WTC11 (cell line): ENCODE data around the gene SLC23A2. TPM values are rescaled to one million over a fixed set of nuclear protein-coding genes. Genes with fewer than 3 reads are reported as not detected.
A peak's percentile ranks its signal among the peaks of the same experiment; 100 is the strongest.

Source experiments
- ATAC-seq: fragments of 200-7000 bp; cut with Tn5 transposase; 2 replicates; pipeline ENCODE4 v1.10.0; 2021; ENCODE audit warnings: mild to moderate bottlenecking, moderate library complexity
- CTCF ChIA-PET: fragments of 300-600 bp; sonication (Branson Sonifier 250); formaldehyde crosslinking; loops from one replicate; lab custom pipeline; 2021; ENCODE audit warnings: antibody characterized with exemption; lab: Charles Lee
- POLR2A ChIA-PET: fragments of 350-600 bp; sonication (Branson Sonifier 250); formaldehyde crosslinking; loops from one replicate; lab custom pipeline; 2021; ENCODE audit warnings: antibody characterized with exemption; lab: Charles Lee
- DNase-seq: peaks from one replicate; pipeline ENCODE4 v3.0.0; 2021; ENCODE audit warnings: low spot score
- H3K27ac Mint-ChIP-seq: 2 replicates; pipeline ENCODE4 v1.8.0; 2021; ENCODE audit warnings: mixed read lengths
- H3K27me3 Mint-ChIP-seq: 2 replicates; pipeline ENCODE4 v1.8.0; 2021; ENCODE audit warnings: low read depth, mild to moderate bottlenecking, moderate library complexity, mixed read lengths
- H3K36me3 Mint-ChIP-seq: 2 replicates; pipeline ENCODE4 v1.8.0; 2021; ENCODE audit warnings: mixed read lengths
- H3K4me1 Mint-ChIP-seq: 2 replicates; pipeline ENCODE4 v1.8.0; 2022; ENCODE audit warnings: mixed read lengths
- H3K4me3 Mint-ChIP-seq: 2 replicates; pipeline ENCODE4 v1.8.0; 2021; ENCODE audit warnings: mild to moderate bottlenecking, moderate library complexity, mixed read lengths
- H3K9me3 Mint-ChIP-seq: 2 replicates; pipeline ENCODE4 v1.8.0; 2021; ENCODE audit warnings: mixed read lengths
- AFF4 ChIP-seq: sonication (generic); formaldehyde crosslinking; IDR thresholded peaks from 2 replicates; pipeline ENCODE4 v1.8.1; 2023; ENCODE audit warnings: mild to moderate bottlenecking, missing genetic modification reagents, borderline replicate concordance
- ATF1 ChIP-seq: sonication (generic); formaldehyde crosslinking; IDR thresholded peaks from 2 replicates; pipeline ENCODE4 v1.8.1; 2023; ENCODE audit warnings: mild to moderate bottlenecking, moderate library complexity, missing genetic modification reagents
- ATF2 ChIP-seq: sonication (generic); formaldehyde crosslinking; IDR thresholded peaks from 2 replicates; pipeline ENCODE4 v1.8.1; 2022; ENCODE audit warnings: low read depth, missing genetic modification reagents, borderline replicate concordance
- FOXJ3 ChIP-seq: sonication (generic); formaldehyde crosslinking; IDR thresholded peaks from 2 replicates; pipeline ENCODE4 v1.9.0; 2021; ENCODE audit warnings: missing genetic modification reagents, mild to moderate bottlenecking, borderline replicate concordance
- FOXK1 ChIP-seq: sonication (generic); formaldehyde crosslinking; IDR thresholded peaks from 2 replicates; pipeline ENCODE4 v1.8.0; 2022; ENCODE audit warnings: mild to moderate bottlenecking, moderate library complexity, missing genetic modification reagents
- FOXP4 ChIP-seq: sonication (generic); formaldehyde crosslinking; IDR thresholded peaks from 2 replicates; pipeline ENCODE4 v1.8.0; 2022; ENCODE audit warnings: mild to moderate bottlenecking, missing genetic modification reagents
- GABPB1 ChIP-seq: sonication (generic); formaldehyde crosslinking; IDR thresholded peaks from 2 replicates; pipeline ENCODE4 v1.8.1; 2023; ENCODE audit warnings: mild to moderate bottlenecking, missing genetic modification reagents
- GTF2I ChIP-seq: fragments of 250-450 bp; sonication (Bioruptor Pico); conservative IDR thresholded peaks from 2 replicates; pipeline ENCODE4 v1.4.0; 2021; ENCODE audit warnings: mild to moderate bottlenecking
- NFATC4 ChIP-seq: fragments of 250-450 bp; sonication (Bioruptor Pico); IDR thresholded peaks from 2 replicates; pipeline ENCODE4 v1.9.0; 2021; ENCODE audit warnings: mild to moderate bottlenecking
- NFE2L1 ChIP-seq: sonication (generic); formaldehyde crosslinking; IDR thresholded peaks from 2 replicates; pipeline ENCODE4 v1.8.1; 2023; ENCODE audit warnings: missing genetic modification reagents
- NFYB ChIP-seq: sonication (generic); formaldehyde crosslinking; conservative IDR thresholded peaks from 2 replicates; pipeline ENCODE4 v1.8.0; 2022; ENCODE audit warnings: low read depth, missing genetic modification reagents
- NR3C1 ChIP-seq: sonication (generic); formaldehyde crosslinking; conservative IDR thresholded peaks from 2 replicates; pipeline ENCODE4 v1.8.1; 2023; ENCODE audit warnings: low read depth, mild to moderate bottlenecking, missing genetic modification reagents
- SP1 ChIP-seq: sonication (generic); formaldehyde crosslinking; conservative IDR thresholded peaks from 2 replicates; pipeline ENCODE4 v1.8.1; 2022; ENCODE audit warnings: missing genetic modification reagents
- TP53 ChIP-seq: sonication (generic); formaldehyde crosslinking; IDR thresholded peaks from 2 replicates; pipeline ENCODE4 v1.8.1; 2023; ENCODE audit warnings: mild to moderate bottlenecking, missing genetic modification reagents
- ZBTB21 ChIP-seq: sonication (generic); formaldehyde crosslinking; IDR thresholded peaks from 2 replicates; pipeline ENCODE4 v1.8.1; 2023; ENCODE audit warnings: mild to moderate bottlenecking, missing genetic modification reagents, borderline replicate concordance
- ZNF121 ChIP-seq: sonication (generic); formaldehyde crosslinking; IDR thresholded peaks from 2 replicates; pipeline ENCODE4 v1.8.0; 2023; ENCODE audit warnings: missing genetic modification reagents
- ZNF263 ChIP-seq: sonication (generic); formaldehyde crosslinking; IDR thresholded peaks from 2 replicates; pipeline ENCODE4 v1.8.1; 2022; ENCODE audit warnings: low read depth, mild to moderate bottlenecking, moderate library complexity, missing genetic modification reagents
- ZNF396 ChIP-seq: fragments of 250-450 bp; sonication (Bioruptor Pico); IDR thresholded peaks from 2 replicates; pipeline ENCODE4 v1.8.0; 2021; ENCODE audit warnings: mild to moderate bottlenecking, moderate library complexity, borderline replicate concordance
- total RNA-seq: library from RNA; stranded (reverse); gene quantifications from 3 replicates; pipeline ENCODE4 v1.2.3, GENCODE V29; 2021
- TF ChIP-seq, protein P1 (sequence below): sonication (generic); formaldehyde crosslinking; IDR thresholded peaks from 2 replicates; pipeline ENCODE4 v1.8.1; 2022; ENCODE audit warnings: missing genetic modification reagents, borderline replicate concordance
- TF ChIP-seq, protein P2 (sequence below): sonication (generic); formaldehyde crosslinking; IDR thresholded peaks from 2 replicates; pipeline ENCODE4 v1.8.1; 2023; ENCODE audit warnings: mild to moderate bottlenecking, moderate library complexity, missing genetic modification reagents
- TF ChIP-seq, protein P3 (sequence below): sonication (generic); formaldehyde crosslinking; IDR thresholded peaks from 2 replicates; pipeline ENCODE4 v1.8.0; 2022; ENCODE audit warnings: mild to moderate bottlenecking, missing genetic modification reagents

The SLC23A2 gene
- total RNA-seq, 1 experiment from 2014 or later, result 14.5 TPM

- H3K4me3 Mint-ChIP-seq, result no peak overlapping the region
- ChIA-PET POLR2A (no interaction called here), CTCF (interaction anchor here (1.0 kb wide), 1 partner anchor 11 kb away, joined by 4 read pairs; no protein-coding TSS in a partner anchor)
- no peaks in the 10 kb centered on the region for H3K9me3 Mint-ChIP-seq
- ATAC-seq (no peak), DNase-seq (no peak)
- H3K36me3 Mint-ChIP-seq, result no peaks in the 10 kb centered on the region
- peaks cover 35% of the 10 kb centered on the region for H3K4me1 Mint-ChIP-seq
- TF ChIP-seq, protein P1, sequence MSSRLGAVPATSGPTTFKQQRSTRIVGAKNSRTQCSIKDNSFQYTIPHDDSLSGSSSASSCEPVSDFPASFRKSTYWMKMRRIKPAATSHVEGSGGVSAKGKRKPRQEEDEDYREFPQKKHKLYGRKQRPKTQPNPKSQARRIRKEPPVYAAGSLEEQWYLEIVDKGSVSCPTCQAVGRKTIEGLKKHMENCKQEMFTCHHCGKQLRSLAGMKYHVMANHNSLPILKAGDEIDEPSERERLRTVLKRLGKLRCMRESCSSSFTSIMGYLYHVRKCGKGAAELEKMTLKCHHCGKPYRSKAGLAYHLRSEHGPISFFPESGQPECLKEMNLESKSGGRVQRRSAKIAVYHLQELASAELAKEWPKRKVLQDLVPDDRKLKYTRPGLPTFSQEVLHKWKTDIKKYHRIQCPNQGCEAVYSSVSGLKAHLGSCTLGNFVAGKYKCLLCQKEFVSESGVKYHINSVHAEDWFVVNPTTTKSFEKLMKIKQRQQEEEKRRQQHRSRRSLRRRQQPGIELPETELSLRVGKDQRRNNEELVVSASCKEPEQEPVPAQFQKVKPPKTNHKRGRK (CRISPR knock-in tag), result no peak
- TF ChIP-seq FOXJ3, result no peak
- TF ChIP-seq SP1 (CRISPR knock-in tag), result no peak
- no peak for TF ChIP-seq NR3C1 (CRISPR knock-in tag)
- no peak for TF ChIP-seq NFE2L1
- no peak for TF ChIP-seq ZNF263 (CRISPR knock-in tag)
- TF ChIP-seq GABPB1, result no peak
- no peak for TF ChIP-seq NFYB (CRISPR knock-in tag)
- no peak for TF ChIP-seq ZBTB21 (CRISPR knock-in tag)
- no peak for TF ChIP-seq NFATC4 (CRISPR knock-in tag)
- no peak for TF ChIP-seq ATF2 (CRISPR knock-in tag)
- TF ChIP-seq FOXP4 (CRISPR knock-in tag), result no peak
- TF ChIP-seq FOXK1 (CRISPR knock-in tag), result no peak
- no peak for TF ChIP-seq ZNF121 (CRISPR knock-in tag)
- H3K27ac Mint-ChIP-seq, result no peak overlapping the region
- no peaks in the 10 kb centered on the region for H3K27me3 Mint-ChIP-seq
Measured at GRCh38 chr20:4944518-4945313, 56.6 kb downstream of the SLC23A2 start.

DNA sequence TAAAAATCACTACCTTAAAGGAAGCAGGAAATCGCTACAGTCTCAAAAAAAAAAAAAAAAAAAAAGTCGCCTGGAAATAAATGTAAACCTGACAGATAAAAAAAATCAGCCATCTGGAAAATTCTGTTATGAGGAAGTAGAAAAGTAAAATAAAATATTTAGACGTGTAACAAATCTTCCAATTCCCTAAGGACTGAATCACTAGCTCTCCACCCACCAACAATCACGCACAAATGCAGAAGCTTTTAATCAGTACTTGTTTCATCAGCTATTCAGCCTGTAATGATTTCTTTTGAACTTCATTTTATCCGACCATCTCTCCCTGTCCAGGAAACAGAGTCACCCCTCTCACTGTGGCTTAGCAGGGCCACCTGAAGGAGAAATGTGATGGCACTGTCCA, 59.0 kb downstream of the SLC23A2 start:
- Mint-ChIP-seq H3K9me3 (no peaks in the 10 kb centered on the region), H3K4me1 (peaks cover 21% of the 10 kb centered on the region), H3K4me3 (no peak overlapping the region), H3K36me3 (no peaks in the 10 kb centered on the region), H3K27ac (peak overlapping the region; percentile 82; the same call in 1 of the 2 replicates), H3K27me3 (no peaks in the 10 kb centered on the region)
- DNase-seq, result no peak
- no peak for ATAC-seq
- CTCF ChIA-PET, result interaction anchor here (0.7 to 1.0 kb wide), 4 partner anchors 14 to 202 kb away, joined by 4 to 6 read pairs (median 4); no protein-coding TSS in a partner anchor
- POLR2A ChIA-PET, result interaction anchor here (0.7 kb wide), 2 partner anchors 11 to 38 kb away, joined by 6 to 8 read pairs; no protein-coding TSS in a partner anchor
- TF ChIP-seq, protein P2, sequence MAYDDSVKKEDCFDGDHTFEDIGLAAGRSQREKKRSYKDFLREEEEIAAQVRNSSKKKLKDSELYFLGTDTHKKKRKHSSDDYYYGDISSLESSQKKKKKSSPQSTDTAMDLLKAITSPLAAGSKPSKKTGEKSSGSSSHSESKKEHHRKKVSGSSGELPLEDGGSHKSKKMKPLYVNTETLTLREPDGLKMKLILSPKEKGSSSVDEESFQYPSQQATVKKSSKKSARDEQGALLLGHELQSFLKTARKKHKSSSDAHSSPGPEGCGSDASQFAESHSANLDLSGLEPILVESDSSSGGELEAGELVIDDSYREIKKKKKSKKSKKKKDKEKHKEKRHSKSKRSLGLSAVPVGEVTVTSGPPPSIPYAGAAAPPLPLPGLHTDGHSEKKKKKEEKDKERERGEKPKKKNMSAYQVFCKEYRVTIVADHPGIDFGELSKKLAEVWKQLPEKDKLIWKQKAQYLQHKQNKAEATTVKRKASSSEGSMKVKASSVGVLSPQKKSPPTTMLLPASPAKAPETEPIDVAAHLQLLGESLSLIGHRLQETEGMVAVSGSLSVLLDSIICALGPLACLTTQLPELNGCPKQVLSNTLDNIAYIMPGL (CRISPR knock-in tag), result no peak
- TF ChIP-seq ZNF263 (CRISPR knock-in tag) (no peak), GTF2I (CRISPR knock-in tag) (no peak), ZNF396 (CRISPR knock-in tag) (no peak), NFE2L1 (no peak), NFYB (CRISPR knock-in tag) (no peak), ATF1 (CRISPR knock-in tag) (no peak), TP53 (CRISPR knock-in tag) (no peak), AFF4 (no peak)
- TF ChIP-seq, protein P3, sequence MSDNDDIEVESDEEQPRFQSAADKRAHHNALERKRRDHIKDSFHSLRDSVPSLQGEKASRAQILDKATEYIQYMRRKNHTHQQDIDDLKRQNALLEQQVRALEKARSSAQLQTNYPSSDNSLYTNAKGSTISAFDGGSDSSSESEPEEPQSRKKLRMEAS (CRISPR knock-in tag), result no peak
